Measurements from ENCODE around the gene EFHC1.

DNA sequence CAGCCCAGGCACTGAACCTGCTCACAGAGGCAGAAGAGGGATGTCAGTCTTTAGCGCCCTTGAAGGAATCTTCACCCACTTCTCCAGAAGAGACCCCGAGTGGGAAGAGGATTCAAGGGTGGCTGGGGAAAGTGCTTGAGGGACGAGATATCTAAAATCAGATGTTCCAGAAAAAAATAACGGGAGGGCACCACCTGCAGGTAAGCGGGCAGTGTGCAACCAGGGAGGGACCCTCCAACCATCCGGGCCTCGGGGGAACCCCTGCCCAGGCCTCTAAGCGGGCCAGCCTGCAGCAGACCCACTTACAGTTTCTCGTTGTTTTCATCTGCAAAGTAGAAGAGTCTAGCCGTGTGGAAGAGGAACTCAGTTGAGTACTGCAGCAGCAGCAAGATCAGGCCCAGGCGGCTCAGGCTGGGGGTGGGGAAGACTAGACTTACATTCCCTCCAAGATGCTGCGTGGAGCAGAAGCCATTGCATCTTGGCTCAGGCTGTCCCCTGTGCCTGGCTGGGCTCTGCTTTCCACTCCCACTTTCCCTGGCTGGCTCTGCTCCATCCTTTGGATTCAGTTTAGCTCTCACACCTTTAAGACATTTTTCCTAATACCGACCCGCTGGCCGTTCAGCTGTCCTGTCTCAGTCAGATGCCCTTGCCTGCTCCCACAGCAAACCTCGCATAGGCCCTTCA lies 85.7 kb downstream of the EFHC1 start:
- TF ChIP-seq POLR2AphosphoS5 (IDR thresholded peaks at IDR 0.05) = no peak
- TF ChIP-seq, protein P1, sequence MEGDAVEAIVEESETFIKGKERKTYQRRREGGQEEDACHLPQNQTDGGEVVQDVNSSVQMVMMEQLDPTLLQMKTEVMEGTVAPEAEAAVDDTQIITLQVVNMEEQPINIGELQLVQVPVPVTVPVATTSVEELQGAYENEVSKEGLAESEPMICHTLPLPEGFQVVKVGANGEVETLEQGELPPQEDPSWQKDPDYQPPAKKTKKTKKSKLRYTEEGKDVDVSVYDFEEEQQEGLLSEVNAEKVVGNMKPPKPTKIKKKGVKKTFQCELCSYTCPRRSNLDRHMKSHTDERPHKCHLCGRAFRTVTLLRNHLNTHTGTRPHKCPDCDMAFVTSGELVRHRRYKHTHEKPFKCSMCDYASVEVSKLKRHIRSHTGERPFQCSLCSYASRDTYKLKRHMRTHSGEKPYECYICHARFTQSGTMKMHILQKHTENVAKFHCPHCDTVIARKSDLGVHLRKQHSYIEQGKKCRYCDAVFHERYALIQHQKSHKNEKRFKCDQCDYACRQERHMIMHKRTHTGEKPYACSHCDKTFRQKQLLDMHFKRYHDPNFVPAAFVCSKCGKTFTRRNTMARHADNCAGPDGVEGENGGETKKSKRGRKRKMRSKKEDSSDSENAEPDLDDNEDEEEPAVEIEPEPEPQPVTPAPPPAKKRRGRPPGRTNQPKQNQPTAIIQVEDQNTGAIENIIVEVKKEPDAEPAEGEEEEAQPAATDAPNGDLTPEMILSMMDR (IDR thresholded peaks at IDR 0.05) = no peak

All from breast epithelium (tissue), 3 donors.